Lower leg skin (tissue), 4 donors: Measurements from ENCODE around the gene ZNF366. TPM values are rescaled to one million over a fixed set of nuclear protein-coding genes. Genes with fewer than 3 reads are reported as not detected.

Experiments
- DNase-seq, 2 donors: peaks; one replicate each; pipeline ENCODE4 v3.0.0-alpha.2; 2019; ENCODE audit warnings: low spot score in 2 of 2
- H3K4me3 ChIP-seq: fragments of 200-600 bp; sonication (generic); 2 replicates; pipeline ENCODE4 v1.5.1; 2017; ENCODE audit warnings: mild to moderate bottlenecking, low read depth; ENCODE audit not compliant: poor library complexity, severe bottlenecking
- POLR2A ChIP-seq, 2 donors: fragments of 450-650 bp; IDR thresholded peaks; one replicate each; pipeline ENCODE4 v1.6.1; 2016 to 2017; ENCODE audit warnings: antibody characterized with exemption in 2 of 2, mild to moderate bottlenecking in 1 of 2, moderate library complexity in 1 of 2
- WGBS, 2 donors: methylation state at CpG; one replicate each; pipeline ENCODE4 v1.1.5; 2018; 5-methylcytosine and 5-hydroxymethylcytosine counted together
- intact Hi-C: fragments of 100-400 bp; cut with DNase I; formaldehyde crosslinking; loops from one replicate; pipeline ENCODE4 v1.15.0; 2023; ENCODE audit warnings: low total_unique reads
- total RNA-seq, 4 donors: library from RNA; depleted of rRNA; stranded (reverse); fragments of >200 nt; gene quantifications; one replicate each; pipeline ENCODE4 v1.1.0, GENCODE V29; 2016
- TF ChIP-seq, protein P1 (sequence below), 3 donors: fragments of 450-650 bp; IDR thresholded peaks; one replicate each; pipeline ENCODE4 v1.5.1; 2016; ENCODE audit warnings: antibody characterized with exemption in 3 of 3, mild to moderate bottlenecking in 3 of 3, moderate library complexity in 2 of 3

ZNF366 gene
- total RNA-seq, 4 donors from 2014 or later, result 0.51 to 3.5 (median 1.6) TPM

DNA sequence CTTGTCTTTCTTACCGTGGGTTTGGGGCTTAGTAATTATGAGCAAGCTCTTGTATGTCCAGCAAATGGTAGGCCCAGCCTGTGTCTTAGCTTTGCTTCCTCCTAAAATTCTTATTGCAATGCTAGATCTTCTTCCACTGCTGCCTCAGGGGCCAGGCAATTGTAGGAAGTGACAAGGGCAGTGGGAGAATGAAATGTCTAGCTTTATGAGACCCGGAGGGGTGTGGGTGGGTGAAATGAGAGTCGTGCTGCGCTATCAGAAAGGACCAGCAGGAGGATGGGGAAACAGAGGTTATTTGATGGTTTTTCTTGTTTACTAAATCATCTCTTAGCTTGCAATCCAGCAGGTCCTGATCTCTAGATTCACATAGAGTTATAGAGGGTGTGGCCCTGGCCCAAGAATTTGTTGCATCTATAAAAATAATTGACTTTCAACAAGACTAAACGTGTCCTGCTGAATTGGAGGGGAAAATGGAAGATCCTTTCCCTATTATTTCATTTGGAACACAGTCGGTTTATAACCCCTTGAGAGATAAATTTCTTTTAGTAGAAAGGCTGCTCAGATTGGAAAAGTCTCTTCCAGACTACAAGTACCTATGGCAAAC, 43.7 kb downstream of the ZNF366 start:
- 34 to 36% methylated on average over 6 of the region's 6 CpGs for WGBS, 2 donors
- H3K4me3 ChIP-seq, result no peak overlapping the region
- intact Hi-C loops, result no loop called here
- TF ChIP-seq, protein P1, sequence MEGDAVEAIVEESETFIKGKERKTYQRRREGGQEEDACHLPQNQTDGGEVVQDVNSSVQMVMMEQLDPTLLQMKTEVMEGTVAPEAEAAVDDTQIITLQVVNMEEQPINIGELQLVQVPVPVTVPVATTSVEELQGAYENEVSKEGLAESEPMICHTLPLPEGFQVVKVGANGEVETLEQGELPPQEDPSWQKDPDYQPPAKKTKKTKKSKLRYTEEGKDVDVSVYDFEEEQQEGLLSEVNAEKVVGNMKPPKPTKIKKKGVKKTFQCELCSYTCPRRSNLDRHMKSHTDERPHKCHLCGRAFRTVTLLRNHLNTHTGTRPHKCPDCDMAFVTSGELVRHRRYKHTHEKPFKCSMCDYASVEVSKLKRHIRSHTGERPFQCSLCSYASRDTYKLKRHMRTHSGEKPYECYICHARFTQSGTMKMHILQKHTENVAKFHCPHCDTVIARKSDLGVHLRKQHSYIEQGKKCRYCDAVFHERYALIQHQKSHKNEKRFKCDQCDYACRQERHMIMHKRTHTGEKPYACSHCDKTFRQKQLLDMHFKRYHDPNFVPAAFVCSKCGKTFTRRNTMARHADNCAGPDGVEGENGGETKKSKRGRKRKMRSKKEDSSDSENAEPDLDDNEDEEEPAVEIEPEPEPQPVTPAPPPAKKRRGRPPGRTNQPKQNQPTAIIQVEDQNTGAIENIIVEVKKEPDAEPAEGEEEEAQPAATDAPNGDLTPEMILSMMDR (IDR thresholded peaks at IDR 0.05), result no peak
- TF ChIP-seq POLR2A (IDR thresholded peaks at IDR 0.05), result no peak
- DNase-seq, result no peak

DNA sequence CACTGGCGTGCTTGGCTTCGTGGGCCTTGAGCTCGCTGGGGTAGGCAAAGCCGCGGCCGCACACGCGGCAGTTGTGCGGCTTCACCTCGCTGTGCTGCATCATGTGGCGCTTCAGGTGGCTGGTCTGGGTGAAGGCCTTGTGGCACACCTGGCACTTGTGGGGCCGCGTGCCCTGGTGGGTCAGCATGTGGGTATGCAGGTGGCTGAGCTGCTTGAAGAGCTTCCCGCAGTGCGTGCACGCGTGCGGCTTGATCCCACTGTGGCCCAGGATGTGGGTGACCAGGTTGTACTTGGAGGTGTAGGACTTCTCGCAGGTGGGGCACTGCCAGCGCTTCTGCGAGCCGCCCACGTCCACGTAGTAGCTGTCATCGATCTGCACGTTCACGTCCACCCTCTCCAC, 46.8 kb downstream of the ZNF366 start:
- 97 to 99% methylated on average over 27 of the region's 27 CpGs for WGBS, 2 donors
- no peak for DNase-seq
- no peak overlapping the region for H3K4me3 ChIP-seq
- intact Hi-C loops, result no loop called here
- TF ChIP-seq, protein P1 (IDR thresholded peaks at IDR 0.05), result no peak
- no peak for TF ChIP-seq POLR2A (IDR thresholded peaks at IDR 0.05)

DNA sequence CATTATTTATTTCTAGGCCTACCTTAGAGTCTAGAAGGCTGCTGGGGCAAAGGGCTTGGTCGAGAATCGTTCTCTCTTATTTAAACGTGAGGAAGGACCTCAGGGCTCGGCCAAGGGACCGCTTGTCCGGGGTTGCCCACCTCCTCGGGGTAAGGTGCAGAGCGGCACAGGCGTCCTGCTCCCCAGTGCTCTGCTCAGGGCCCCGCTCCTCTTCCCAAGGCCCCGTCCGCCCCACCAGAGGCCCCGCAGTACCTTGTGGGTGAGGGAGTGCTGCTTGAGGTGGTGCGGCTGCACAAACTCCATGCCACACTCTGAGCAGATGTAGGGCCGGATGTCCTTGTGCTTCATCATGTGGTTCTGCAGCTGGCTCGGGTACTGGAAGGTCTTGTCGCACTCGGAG, 47.3 kb downstream of the ZNF366 start:
- intact Hi-C loops, result no loop called here
- no peak for DNase-seq
- H3K4me3 ChIP-seq, result no peak overlapping the region
- WGBS, 2 donors, result 98% methylated on average over 17 to 18 of the region's 18 CpGs
- TF ChIP-seq, protein P1 (IDR thresholded peaks at IDR 0.05), result no peak
- no peak for TF ChIP-seq POLR2A (IDR thresholded peaks at IDR 0.05)

DNA sequence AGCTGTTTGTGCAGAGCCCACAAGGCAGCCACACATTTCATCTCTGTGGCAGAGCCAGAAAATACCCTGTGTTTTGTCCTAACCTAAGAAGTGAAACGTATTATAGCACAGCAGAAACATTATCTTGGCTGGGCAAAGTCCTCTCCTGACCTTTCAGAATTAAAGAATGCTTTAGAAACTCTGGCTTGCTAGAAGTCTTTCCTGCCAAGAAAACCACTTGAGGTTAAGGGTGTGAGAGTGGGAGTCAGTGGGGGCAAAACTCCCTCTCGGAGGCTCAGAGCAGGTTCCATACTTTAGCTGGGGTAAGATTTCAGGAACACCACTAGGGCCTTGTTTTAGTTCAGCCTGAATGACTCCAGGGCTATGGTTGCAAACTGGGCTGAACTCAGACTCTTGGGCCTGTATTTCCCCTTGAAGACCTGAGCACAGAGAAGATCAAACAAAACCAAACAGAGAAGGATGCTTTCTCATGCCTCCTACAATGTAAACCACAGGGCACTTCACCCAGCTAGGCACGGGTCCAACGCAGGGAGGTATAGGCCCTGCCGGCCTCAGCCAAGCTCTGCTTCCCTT, 48.0 kb downstream of the ZNF366 start:
- 78 to 79% methylated on average over 5 of the region's 5 CpGs for WGBS, 2 donors
- intact Hi-C loops, result no loop called here

DNA sequence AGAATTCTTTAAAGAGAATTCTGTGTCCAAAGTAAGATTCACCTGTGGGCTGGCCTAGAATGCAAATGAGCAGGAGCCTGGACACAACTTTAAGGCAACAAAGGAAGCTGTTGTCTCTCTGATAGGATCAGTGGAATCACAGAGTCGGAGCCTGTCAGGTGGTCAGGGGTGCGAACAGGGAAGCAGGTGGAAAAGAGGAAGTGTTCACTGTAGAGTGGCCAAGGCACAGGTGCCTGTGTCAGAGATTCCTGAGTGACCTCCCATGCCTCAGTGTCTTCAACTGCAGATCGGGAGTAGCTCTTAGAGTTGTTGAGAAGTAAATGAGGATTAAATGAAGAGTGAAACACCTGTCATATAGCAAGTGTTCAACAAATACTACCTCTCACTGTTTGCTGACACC, 48.8 kb downstream of the ZNF366 start:
- TF ChIP-seq POLR2A (IDR thresholded peaks at IDR 0.05), result no peak
- TF ChIP-seq, protein P1 (IDR thresholded peaks at IDR 0.05), result no peak
- intact Hi-C loops, result no loop called here
- H3K4me3 ChIP-seq, result no peak overlapping the region
- WGBS, 2 donors, result 86 to 87% methylated on average over 3 of the region's 3 CpGs
- no peak for DNase-seq

More for the DNA sequence above, 48.0 kb downstream of the ZNF366 start:
- TF ChIP-seq POLR2A (IDR thresholded peaks at IDR 0.05), result no peak
- TF ChIP-seq, protein P1 (IDR thresholded peaks at IDR 0.05), result no peak
- no peak for DNase-seq
- H3K4me3 ChIP-seq, result no peak overlapping the region

DNA sequence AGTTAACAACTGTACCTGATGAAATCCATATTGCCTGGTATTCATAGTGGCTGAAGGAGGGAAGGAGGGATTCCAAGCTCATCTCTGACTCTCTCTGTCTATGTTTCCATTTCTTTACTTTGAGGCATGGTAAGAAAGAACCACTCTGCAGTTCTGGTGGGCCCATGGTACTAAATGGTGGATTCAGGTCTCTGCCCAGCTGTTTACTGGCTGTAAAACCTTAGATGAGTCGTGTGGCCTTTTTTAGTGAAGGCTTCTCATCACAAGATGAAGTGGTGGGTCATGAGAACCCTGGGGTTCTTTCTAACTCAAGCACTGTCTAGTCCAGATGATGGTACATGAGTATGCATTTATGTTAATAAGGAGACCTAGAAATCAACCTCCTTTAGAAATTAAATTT, 49.7 kb downstream of the ZNF366 start:
- no peak overlapping the region for H3K4me3 ChIP-seq
- intact Hi-C loops, result no loop called here
- 100% methylated on average over 1 of the region's 1 CpG for WGBS, 2 donors
- no peak for DNase-seq
- no peak for TF ChIP-seq POLR2A (IDR thresholded peaks at IDR 0.05)
- TF ChIP-seq, protein P1 (IDR thresholded peaks at IDR 0.05), result no peak
